HUES6 (cell line): ENCODE results near the gene BCAM.

Experiments
- H3K27ac ChIP-seq: 2 replicates; pipeline ENCODE4 v1.7.0; 2013; ENCODE audit warnings: low read depth, mild to moderate bottlenecking, low read length, inconsistent platforms
- H3K27me3 ChIP-seq: 2 replicates; pipeline ENCODE4 v1.6.1; 2013; ENCODE audit warnings: low read length; ENCODE audit not compliant: control insufficient read depth, insufficient read depth
- H3K36me3 ChIP-seq: 2 replicates; pipeline ENCODE4 v1.6.1; 2013; ENCODE audit warnings: low read length; ENCODE audit not compliant: control insufficient read depth, insufficient read depth
- H3K4me1 ChIP-seq: 2 replicates; pipeline ENCODE4 v1.6.1; 2013; ENCODE audit warnings: low read length; ENCODE audit not compliant: control insufficient read depth, insufficient read depth
- H3K4me3 ChIP-seq: 2 replicates; pipeline ENCODE4 v1.5.1; 2013; ENCODE audit warnings: low read depth, low read length
- H3K9ac ChIP-seq: one replicate; pipeline ENCODE4 v1.6.1; 2013; ENCODE audit warnings: mild to moderate bottlenecking, low read length
- H3K9me3 ChIP-seq: 2 replicates; pipeline ENCODE4 v1.6.1; 2013; ENCODE audit warnings: low read depth, low read length; ENCODE audit not compliant: control insufficient read depth, insufficient read depth

BCAM gene

GRCh38 chr19:44810234-44811121 lies 1.6 kb downstream of the BCAM start:
- no peak overlapping the region for H3K4me3 ChIP-seq

GRCh38 chr19:44811122-44811419 lies 2.2 kb downstream of the BCAM start:
- Histone ChIP-seq H3K9me3 (no peaks in the 10 kb centered on the region), H3K36me3 (peaks cover 35% of the 10 kb centered on the region), H3K27me3 (no peaks in the 10 kb centered on the region; the same call in 1 of the 2 replicates), H3K9ac (no peak overlapping the region), H3K4me3 (no peak overlapping the region), H3K27ac (no peak overlapping the region), H3K4me1 (peaks cover 36% of the 10 kb centered on the region)

More at GRCh38 chr19:44810234-44811121, 1.6 kb downstream of the BCAM start:
- no peaks in the 10 kb centered on the region; the same call in 1 of the 2 replicates for H3K27me3 ChIP-seq
- no peak overlapping the region for H3K9ac ChIP-seq
- no peaks in the 10 kb centered on the region for H3K9me3 ChIP-seq
- H3K4me1 ChIP-seq, result peaks cover 36% of the 10 kb centered on the region
- no peak overlapping the region for H3K27ac ChIP-seq
- H3K36me3 ChIP-seq, result peaks cover 33% of the 10 kb centered on the region

- no peak overlapping the region for H3K4me3 ChIP-seq
- H3K9me3 ChIP-seq, result no peaks in the 10 kb centered on the region
- no peaks in the 10 kb centered on the region; the same call in 1 of the 2 replicates for H3K27me3 ChIP-seq
- no peak overlapping the region for H3K27ac ChIP-seq
- peaks cover 35% of the 10 kb centered on the region for H3K36me3 ChIP-seq
- peaks cover 26% of the 10 kb centered on the region for H3K4me1 ChIP-seq
- no peak overlapping the region for H3K9ac ChIP-seq
These were observed 3.3 kb downstream of the BCAM start for GRCh38 chr19:44812142-44812718.

- H3K27ac ChIP-seq, result no peak overlapping the region
- peaks cover 17% of the 10 kb centered on the region for H3K4me1 ChIP-seq
- H3K4me3 ChIP-seq, result no peak overlapping the region
- no peak overlapping the region for H3K9ac ChIP-seq
- H3K9me3 ChIP-seq, result no peaks in the 10 kb centered on the region
- peaks cover 35% of the 10 kb centered on the region for H3K36me3 ChIP-seq
- peaks cover 3% of the 10 kb centered on the region; the same call in 1 of the 2 replicates for H3K27me3 ChIP-seq
These were observed 4.4 kb downstream of the BCAM start for GRCh38 chr19:44813070-44813840.

- H3K27ac ChIP-seq, result no peak overlapping the region
- no peak overlapping the region for H3K4me3 ChIP-seq
- H3K27me3 ChIP-seq, result peaks cover 3% of the 10 kb centered on the region; the same call in 1 of the 2 replicates
These were observed 5.1 kb downstream of the BCAM start for GRCh38 chr19:44813841-44814470.

GRCh38 chr19:44814517-44814916 lies 5.6 kb downstream of the BCAM start:
- H3K9me3 ChIP-seq, result no peaks in the 10 kb centered on the region
- H3K9ac ChIP-seq, result no peak overlapping the region
- peaks cover 3% of the 10 kb centered on the region; the same call in 1 of the 2 replicates for H3K27me3 ChIP-seq
- H3K27ac ChIP-seq, result no peak overlapping the region
- peaks cover 46% of the 10 kb centered on the region for H3K36me3 ChIP-seq
- H3K4me3 ChIP-seq, result no peak overlapping the region
- peaks cover 10% of the 10 kb centered on the region for H3K4me1 ChIP-seq

More at GRCh38 chr19:44813841-44814470, 5.1 kb downstream of the BCAM start:
- Histone ChIP-seq H3K4me1 (peaks cover 14% of the 10 kb centered on the region), H3K9ac (no peak overlapping the region), H3K36me3 (peaks cover 40% of the 10 kb centered on the region), H3K9me3 (no peaks in the 10 kb centered on the region)

- Histone ChIP-seq H3K9ac (no peak overlapping the region), H3K9me3 (no peaks in the 10 kb centered on the region), H3K27ac (no peak overlapping the region), H3K36me3 (peaks cover 51% of the 10 kb centered on the region), H3K27me3 (peaks cover 3% of the 10 kb centered on the region; the same call in 1 of the 2 replicates), H3K4me3 (no peak overlapping the region), H3K4me1 (no peaks in the 10 kb centered on the region)
These were observed 7.4 kb downstream of the BCAM start for GRCh38 chr19:44816301-44816700.

- peaks cover 44% of the 10 kb centered on the region for H3K36me3 ChIP-seq
- H3K4me3 ChIP-seq, result no peak overlapping the region
- no peak overlapping the region for H3K9ac ChIP-seq
- H3K27ac ChIP-seq, result no peak overlapping the region
- no peaks in the 10 kb centered on the region for H3K9me3 ChIP-seq
- H3K4me1 ChIP-seq, result no peaks in the 10 kb centered on the region
- H3K27me3 ChIP-seq, result peaks cover 3% of the 10 kb centered on the region; the same call in 1 of the 2 replicates
These were observed 9.0 kb downstream of the BCAM start for GRCh38 chr19:44817725-44818465.

- Histone ChIP-seq H3K9ac (no peak overlapping the region), H3K4me3 (no peak overlapping the region), H3K9me3 (no peaks in the 10 kb centered on the region), H3K27me3 (peaks cover 3% of the 10 kb centered on the region; the same call in 1 of the 2 replicates), H3K27ac (no peak overlapping the region), H3K4me1 (0 out of 2 replicates have a peak, but pooled peaks cover 2% of the 10 kb centered on the region), H3K36me3 (peaks cover 39% of the 10 kb centered on the region)
These were observed 9.6 kb downstream of the BCAM start for GRCh38 chr19:44818466-44819031.
